Camera-type eye (tissue), 1 donor: ENCODE results near the gene GOLGA8S. TPM values are rescaled to one million over a fixed set of nuclear protein-coding genes. Genes with fewer than 3 reads are reported as not detected.

Source experiments
- total RNA-seq: library from RNA; depleted of rRNA; stranded (reverse); fragments of >200 nt; gene quantifications from one replicate; pipeline ENCODE4 v1.2.3, GENCODE V29; 2014

GOLGA8S gene
- total RNA-seq: 0.82 TPM

GRCh38 chr15:23354448-23354847, at the start of gene GOLGA8S:
GOLGA8S (plus strand) TSS chr15:23354748; CDS start chr15:23354810, 62 bp downstream.

GRCh38 chr15:23334096-23334495, 20.5 kb upstream of the GOLGA8S start, which contains the start of gene GOLGA6L26:
GOLGA6L26 (minus strand) TSS chr15:23334196; CDS start chr15:23334135, 61 bp downstream.

Other genes starting within 250 kb of the GOLGA8S start
- not detected for gene GOLGA6L1, start 217.9 kb upstream of the GOLGA8S start, total RNA-seq
- not detected for gene GOLGA6L26, start 20.6 kb upstream of the GOLGA8S start, total RNA-seq
- gene GOLGA6L2, start 92.5 kb downstream of the GOLGA8S start, total RNA-seq: not detected
- gene MKRN3, start 210.9 kb downstream of the GOLGA8S start, total RNA-seq: 34.4 TPM